ENCODE results near the gene MUCL3.
"Not testable (repeated sequence)": the region's sequence is repeated elsewhere in the genome, so short reads cannot be mapped to it uniquely, and the experiment has no call there.

MUCL3 gene

DNA sequence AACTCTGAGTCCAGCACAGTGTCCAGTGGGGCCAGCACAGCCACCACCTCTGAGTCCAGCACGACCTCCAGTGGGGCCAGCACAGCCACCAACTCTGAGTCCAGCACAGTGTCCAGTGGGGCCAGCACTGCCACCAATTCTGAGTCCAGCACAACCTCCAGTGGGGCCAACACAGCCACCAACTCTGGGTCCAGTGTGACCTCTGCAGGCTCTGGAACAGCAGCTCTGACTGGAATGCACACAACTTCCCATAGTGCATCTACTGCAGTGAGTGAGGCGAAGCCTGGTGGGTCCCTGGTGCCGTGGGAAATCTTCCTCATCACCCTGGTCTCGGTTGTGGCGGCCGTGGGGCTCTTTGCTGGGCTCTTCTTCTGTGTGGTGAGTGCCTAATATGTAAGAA lies 46.5 kb downstream of the MUCL3 start:
- no peak for DNase-seq

DNA sequence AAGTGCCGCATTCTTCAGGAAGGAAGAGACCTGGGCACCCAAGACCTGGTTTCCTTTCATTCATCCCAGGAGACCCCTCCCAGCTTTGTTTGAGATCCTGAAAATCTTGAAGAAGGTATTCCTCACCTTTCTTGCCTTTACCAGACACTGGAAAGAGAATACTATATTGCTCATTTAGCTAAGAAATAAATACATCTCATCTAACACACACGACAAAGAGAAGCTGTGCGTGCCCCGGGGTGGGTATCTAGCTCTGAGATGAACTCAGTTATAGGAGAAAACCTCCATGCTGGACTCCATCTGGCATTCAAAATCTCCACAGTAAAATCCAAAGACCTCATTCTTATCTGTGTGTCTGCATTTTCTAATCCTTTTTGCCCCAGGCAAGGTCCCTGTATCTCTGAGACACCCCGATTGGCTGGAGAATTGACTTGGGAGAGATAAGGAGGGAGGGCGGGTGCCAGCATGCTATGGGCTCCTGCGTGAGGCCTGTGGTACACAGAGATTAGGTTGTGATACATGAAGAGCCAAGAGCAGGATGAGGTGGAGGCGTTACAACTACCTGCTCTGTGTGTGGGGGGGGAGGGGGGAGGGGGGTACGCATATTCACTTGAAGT lies 47.5 kb downstream of the MUCL3 start:
- no peak for DNase-seq

DNA sequence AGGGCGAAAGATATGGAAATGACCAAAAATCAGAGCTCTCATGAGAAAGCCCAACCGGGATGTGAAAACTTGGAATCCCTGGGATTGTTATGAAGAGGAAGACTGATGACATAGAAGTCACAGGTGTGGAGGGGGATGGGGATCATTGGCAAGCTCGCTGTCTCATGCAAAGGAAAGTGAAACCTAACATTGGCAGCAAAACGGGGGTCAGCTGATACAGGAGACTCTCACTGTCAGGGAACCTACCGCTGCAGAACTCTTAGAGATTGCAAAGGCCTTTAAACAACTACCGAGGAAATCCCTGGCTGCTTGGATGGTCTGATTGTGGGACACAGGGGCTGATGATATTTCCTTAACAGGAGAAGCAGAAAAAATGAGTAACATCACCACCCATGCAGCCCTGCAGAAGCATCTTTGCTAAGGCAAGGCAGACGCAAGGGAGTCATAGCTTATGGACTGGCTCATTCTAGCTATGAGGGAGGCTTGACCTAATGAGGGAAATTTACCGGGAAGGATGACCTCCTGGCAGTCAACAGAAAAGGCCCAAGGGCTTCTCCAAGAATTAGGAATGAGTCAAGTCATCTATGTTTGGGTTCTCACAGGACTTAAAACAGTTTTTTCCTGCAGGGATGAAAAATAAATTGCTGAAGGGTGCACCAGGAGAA lies 49.8 kb downstream of the MUCL3 start:
- peak in 1 of 2 donors; percentile 19 for DNase-seq

DNA sequence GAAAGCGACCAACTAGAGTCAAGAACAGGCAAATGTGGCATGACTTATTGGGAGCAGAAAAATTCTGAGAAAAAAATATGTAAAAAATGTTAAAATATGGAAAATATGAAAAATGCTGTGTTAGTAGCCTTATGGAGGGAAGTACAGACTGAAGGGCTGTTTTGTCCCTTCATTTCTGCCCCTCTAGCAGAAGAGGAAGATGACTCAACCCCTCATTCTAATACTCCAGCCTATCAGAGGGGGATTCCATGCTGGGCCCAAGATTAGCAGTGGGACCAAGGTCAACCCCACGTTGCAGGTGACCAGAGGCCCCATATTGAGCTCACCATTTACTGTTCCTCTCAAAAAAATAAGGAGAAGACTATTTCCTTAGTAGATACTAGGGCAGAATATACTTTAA lies 51.1 kb downstream of the MUCL3 start:
- no peak for DNase-seq

DNA sequence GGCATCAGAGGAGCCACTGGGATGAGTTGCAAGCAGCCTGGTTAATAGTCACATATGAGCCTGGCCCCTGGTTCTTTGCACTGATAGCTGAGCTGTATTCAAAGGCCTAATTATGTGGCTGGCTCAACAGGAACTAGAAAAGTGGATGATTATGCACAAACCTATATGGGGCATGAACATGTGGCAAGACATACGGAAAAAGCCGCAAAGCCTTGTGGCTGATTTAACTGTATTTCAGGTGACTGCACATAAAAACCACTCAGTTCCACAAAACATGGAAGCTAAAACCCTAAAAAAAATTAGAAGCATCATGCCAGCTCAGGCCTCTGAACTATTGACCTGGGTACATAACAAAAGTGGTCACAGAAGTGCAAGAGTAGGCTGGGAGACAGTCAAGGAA lies 56.5 kb downstream of the MUCL3 start:
- DNase-seq: no peak

DNA sequence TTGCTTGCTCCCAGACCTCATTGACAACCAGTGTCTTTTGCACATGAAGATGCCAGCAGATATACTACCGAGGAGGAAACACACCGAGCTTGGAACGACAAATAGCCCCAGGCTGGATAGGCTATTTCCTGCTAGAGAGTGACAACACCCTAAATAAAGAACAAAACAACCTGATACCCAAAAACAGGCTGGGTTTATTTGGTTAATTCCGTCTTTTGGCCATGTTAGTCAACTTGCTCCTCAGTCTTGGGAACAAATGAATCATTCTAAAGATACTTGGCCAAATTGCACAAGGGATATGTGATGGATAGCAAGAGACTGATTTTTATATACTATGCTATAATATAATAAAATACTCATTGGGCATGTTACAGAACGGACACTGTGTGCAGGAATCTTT lies 58.0 kb downstream of the MUCL3 start:
- no peak for DNase-seq

DNA sequence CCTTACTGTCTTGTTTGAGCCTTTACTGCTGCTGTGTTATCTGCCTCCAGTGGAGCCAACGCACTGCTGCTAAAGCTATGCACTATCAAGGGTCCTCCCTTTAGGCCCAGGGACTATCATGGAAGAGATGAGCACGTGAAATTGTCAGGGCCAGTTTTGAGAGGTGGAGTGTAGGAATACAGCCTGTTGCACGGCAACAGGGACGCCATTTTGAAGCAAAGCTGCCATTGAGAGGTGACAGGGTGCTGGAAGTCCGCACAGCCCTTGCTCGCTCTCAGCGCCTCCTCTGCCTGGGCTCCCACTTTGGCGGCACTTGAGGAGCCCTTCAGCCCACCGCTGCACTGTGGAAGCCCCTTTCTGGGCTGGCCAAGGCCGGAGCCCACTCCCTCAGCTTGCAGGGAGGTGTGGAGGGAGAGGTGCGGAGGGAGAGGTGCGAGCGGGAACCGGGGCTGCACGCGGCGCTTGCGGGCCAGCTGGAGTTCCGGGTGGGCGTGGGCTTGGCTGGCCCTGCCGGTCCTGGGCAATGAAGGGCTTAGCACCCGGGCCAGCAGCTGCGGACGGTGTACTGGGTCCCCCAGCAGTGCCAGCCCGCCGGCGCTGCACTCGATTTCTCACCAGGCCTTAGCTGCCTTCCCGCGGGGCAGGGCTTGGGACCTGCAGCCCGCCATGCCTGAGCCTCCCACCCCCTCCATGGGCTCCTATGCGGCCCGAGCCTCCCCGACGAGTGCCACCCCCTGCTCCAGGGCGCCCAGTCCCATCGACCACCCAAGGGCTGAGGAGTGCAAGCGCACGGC lies 59.5 kb downstream of the MUCL3 start:
- DNase-seq: not testable (repeated sequence)

DNA sequence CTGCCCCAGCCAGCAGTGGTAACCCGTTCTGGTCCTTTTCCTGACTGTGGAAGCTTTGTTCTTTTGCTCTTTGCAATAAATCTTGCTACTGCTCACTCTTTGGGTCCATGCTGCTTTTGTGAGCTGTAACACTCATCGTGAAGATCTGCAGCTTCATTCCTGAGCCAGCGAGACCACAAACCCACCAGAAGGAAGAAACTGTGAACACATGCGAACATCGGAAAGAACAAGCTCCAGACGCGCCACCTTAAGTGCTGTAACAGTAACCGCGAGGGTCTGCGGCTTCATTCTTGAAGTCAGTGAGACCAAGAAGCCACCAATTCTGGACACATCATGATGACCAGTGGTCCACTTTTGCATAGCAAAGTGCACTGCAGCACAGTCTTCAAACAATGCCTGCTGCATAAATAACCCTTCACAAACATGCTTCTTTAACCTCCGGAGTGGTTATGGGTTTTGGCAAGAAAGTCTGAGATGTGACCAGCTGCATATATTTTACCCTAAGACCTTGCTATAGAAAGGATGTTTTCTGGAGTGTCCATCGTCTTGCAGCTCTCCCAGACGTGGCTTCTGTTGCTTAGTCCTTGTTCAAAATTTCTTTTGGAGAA lies 60.6 kb downstream of the MUCL3 start:
- no peak for DNase-seq

DNA sequence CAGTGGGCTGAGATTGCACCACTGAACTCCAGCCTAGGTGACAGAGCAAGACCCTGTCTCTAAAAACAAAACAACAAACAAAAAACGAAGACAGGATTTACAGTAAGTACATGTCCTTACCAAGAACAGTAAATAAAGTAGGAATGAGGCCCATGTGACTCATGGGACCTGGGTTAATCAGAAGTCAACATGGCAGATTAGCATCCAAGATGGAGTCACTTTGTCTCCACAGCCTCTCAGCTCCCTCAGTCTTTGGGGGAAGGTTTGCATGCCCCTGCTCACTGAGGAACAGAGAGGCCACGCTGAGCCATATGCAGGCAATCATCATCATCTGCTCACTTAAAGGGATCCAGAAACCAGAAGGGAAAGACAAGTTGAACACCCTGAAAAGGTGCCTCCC lies 61.7 kb downstream of the MUCL3 start:
- DNase-seq: no peak
